Transverse colon (tissue), 4 donors: Measurements from ENCODE around the gene RNF115. TPM values are rescaled to one million over a fixed set of nuclear protein-coding genes. Genes with fewer than 3 reads are reported as not detected.
"Not testable (repeated sequence)": the region's sequence is repeated elsewhere in the genome, so short reads cannot be mapped to it uniquely, and the experiment has no call there.

Source experiments
- DNase-seq: peaks from one replicate; pipeline ENCODE4 v3.0.0-alpha.2; 2019
- H3K27ac ChIP-seq, 4 donors: fragments of 200-600 bp; sonication (generic); 2 replicates each; pipeline ENCODE4 v1.5.1; 2016 to 2018; ENCODE audit warnings: inconsistent platforms in 4 of 4
- H3K27me3 ChIP-seq: fragments of 200-600 bp; sonication (generic); 2 replicates; pipeline ENCODE4 v1.5.1; 2017; ENCODE audit warnings: inconsistent platforms
- H3K36me3 ChIP-seq, 4 donors: fragments of 200-600 bp; sonication (generic); 2 replicates each; pipeline ENCODE4 v1.5.1; 2017 to 2019; ENCODE audit warnings: inconsistent platforms in 4 of 4
- H3K4me1 ChIP-seq, 4 donors: fragments of 200-600 bp; sonication (generic); 2 replicates each; pipeline ENCODE4 v1.5.1; 2017 to 2020; ENCODE audit warnings: inconsistent platforms in 4 of 4
- H3K4me3 ChIP-seq, 4 donors: fragments of 200-600 bp; sonication (generic); 1 replicate in 1 of 4; 2 replicates in 3 of 4; pipeline versions ENCODE4 v1.5.1 to v1.6.1; 2017 to 2019; ENCODE audit warnings: inconsistent platforms in 4 of 4
- H3K9me3 ChIP-seq, 2 donors: fragments of 200-600 bp; sonication (generic); 2 replicates each; pipeline ENCODE4 v1.5.1; 2017 to 2019; ENCODE audit warnings: inconsistent platforms in 2 of 2
- CTCF ChIP-seq, 5 experiments: fragments of 200-600 bp in 3 of 5; fragments of 450-650 bp in 2 of 5; sonication (generic) in 3 of 5; IDR thresholded peaks; 1 replicate in 2 of 5; 2 replicates in 3 of 5; pipeline ENCODE4 v1.5.1; 2016 to 2017; ENCODE audit warnings: antibody characterized with exemption in 5 of 5, inconsistent platforms in 3 of 5, mild to moderate bottlenecking in 2 of 5, moderate library complexity in 1 of 5
- EP300 ChIP-seq: sonication (generic); formaldehyde crosslinking; IDR thresholded peaks from one replicate; pipeline ENCODE4 v1.6.1; 2017; ENCODE audit warnings: antibody characterized with exemption, low read depth
- POLR2A ChIP-seq: fragments of 450-650 bp; IDR thresholded peaks from one replicate; pipeline ENCODE4 v1.6.1; 2016; ENCODE audit warnings: antibody characterized with exemption, mild to moderate bottlenecking, moderate library complexity
- POLR2AphosphoS5 ChIP-seq, 3 donors: sonication (generic); formaldehyde crosslinking; IDR thresholded peaks; one replicate each; pipeline ENCODE4 v1.6.1; 2016; ENCODE audit warnings: antibody characterized with exemption in 3 of 3
- WGBS, 2 donors: methylation state at CpG; one replicate each; pipeline ENCODE4 v1.1.5; 2018; ENCODE audit warnings: low coverage in 1 of 2; 5-methylcytosine and 5-hydroxymethylcytosine counted together
- in situ Hi-C, 4 donors: fragments of 200-750 bp; cut with MboI; loops; one replicate each; pipeline versions ENCODE4 v1.15.0 to v1.15.1; 2017; ENCODE audit warnings: low sequenced_read_pairs in 3 of 4, low pct_ligation_motif_present in 1 of 4, low pct_unique_long_range_greater_than_20kb in 1 of 4
- intact Hi-C: fragments of 100-400 bp; cut with DNase I; formaldehyde crosslinking; loops from one replicate; pipeline ENCODE4 v1.15.1; 2023; ENCODE audit warnings: low total_unique reads
- total RNA-seq, 4 donors: library from RNA; depleted of rRNA; stranded (reverse); fragments of >200 nt; gene quantifications; one replicate each; pipeline ENCODE4 v1.1.0, GENCODE V29; 2016

The RNF115 gene
- total RNA-seq, 4 donors from 2014 or later = 6.4 to 21.5 (median 13.3) TPM

GRCh38 chr1:145828367-145829026 is 4.6 kb upstream of the RNF115 start:
- Histone ChIP-seq H3K27ac (no peak overlapping the region), H3K36me3 (peaks cover 0 to 60% (median 28%) of the 10 kb centered on the region in 4 donors), H3K4me1 (peaks cover 7 to 13% (median 12%) of the 10 kb centered on the region in 4 donors), H3K27me3 (no peaks in the 10 kb centered on the region), H3K9me3 (no peaks in the 10 kb centered on the region), H3K4me3 (no peak overlapping the region)
- intact Hi-C loops (no loop called here), in situ Hi-C loops (no loop called here)
- TF ChIP-seq POLR2AphosphoS5 (IDR thresholded peaks at IDR 0.05) = no peak
- TF ChIP-seq EP300 = no peak
- no peak for TF ChIP-seq CTCF (IDR thresholded peaks at IDR 0.05)
- no peak for TF ChIP-seq POLR2A
- no peak for DNase-seq

- no peak overlapping the region for H3K4me3 ChIP-seq
- no peak overlapping the region for H3K27ac ChIP-seq
- H3K4me1 ChIP-seq = peaks cover 7 to 13% (median 12%) of the 10 kb centered on the region in 4 donors
- TF ChIP-seq CTCF (IDR thresholded peaks at IDR 0.05) (no peak), POLR2AphosphoS5 (IDR thresholded peaks at IDR 0.05) (no peak), POLR2A (no peak), EP300 (no peak)
- no peaks in the 10 kb centered on the region for H3K9me3 ChIP-seq
- no peaks in the 10 kb centered on the region for H3K27me3 ChIP-seq
- H3K36me3 ChIP-seq = peaks cover 0 to 54% (median 26%) of the 10 kb centered on the region in 4 donors
- intact Hi-C loops (no loop called here), in situ Hi-C loops (no loop called here)
- no peak for DNase-seq
Observed at GRCh38 chr1:145827966-145828365, 4.1 kb upstream of the RNF115 start.

GRCh38 chr1:145826030-145826429 is 2.1 kb upstream of the RNF115 start:
- Histone ChIP-seq H3K27ac (no peak overlapping the region), H3K4me1 (peaks cover 7 to 13% (median 12%) of the 10 kb centered on the region in 4 donors), H3K27me3 (no peaks in the 10 kb centered on the region), H3K9me3 (no peaks in the 10 kb centered on the region), H3K36me3 (peaks cover 0 to 42% (median 18%) of the 10 kb centered on the region in 4 donors), H3K4me3 (no peak overlapping the region)
- 83 to 93% methylated on average over 2 of the region's 2 CpGs for WGBS, 2 donors
- no peak for DNase-seq
- TF ChIP-seq EP300 = no peak
- TF ChIP-seq POLR2A = no peak
- no peak for TF ChIP-seq POLR2AphosphoS5 (IDR thresholded peaks at IDR 0.05)
- TF ChIP-seq CTCF (IDR thresholded peaks at IDR 0.05) = no peak
- in situ Hi-C loops (no loop called here), intact Hi-C loops (no loop called here)

GRCh38 chr1:145824499-145824842 is 576 bp upstream of the RNF115 start:
- Histone ChIP-seq H3K4me3 (peak overlapping the region; percentile 53 to 97 (median 73)), H3K4me1 (peaks cover 7 to 13% (median 12%) of the 10 kb centered on the region in 4 donors), H3K27ac (peak overlapping the region; percentile 89 to 95 (median 92)), H3K36me3 (peaks cover 0 to 30% (median 11%) of the 10 kb centered on the region in 4 donors), H3K27me3 (no peaks in the 10 kb centered on the region), H3K9me3 (no peaks in the 10 kb centered on the region)
- in situ Hi-C loops = no loop called here
- intact Hi-C loops = no loop called here
- TF ChIP-seq POLR2AphosphoS5 (IDR thresholded peaks at IDR 0.05) (no peak), CTCF (IDR thresholded peaks at IDR 0.05) (no peak), POLR2A (no peak), EP300 (no peak)
- DNase-seq = no peak
- 0% methylated on average over 7 of the region's 7 CpGs for WGBS, 2 donors

- DNase-seq, H3K9me3 ChIP-seq, in situ Hi-C loops, H3K27me3 ChIP-seq, intact Hi-C loops, H3K4me3 ChIP-seq: not testable (repeated sequence)
- peak overlapping the region in 1 of 4 donors; percentile 51 for H3K27ac ChIP-seq
- peaks cover 7 to 13% (median 12%) of the 10 kb centered on the region in 4 donors for H3K4me1 ChIP-seq
- no CpG with 5 or more reads among the region's 16 CpGs for WGBS, 2 donors
- peaks cover 0 to 14% (median 7%) of the 10 kb centered on the region in 4 donors for H3K36me3 ChIP-seq
Observed at GRCh38 chr1:145822779-145823331, 1.0 kb downstream of the RNF115 start.

- WGBS, 2 donors = 82% methylated on average over 2 of the region's 6 CpGs; no CpG with 5 or more reads in 1 of the 2 donors
- DNase-seq, H3K36me3 ChIP-seq, intact Hi-C loops, in situ Hi-C loops, H3K4me1 ChIP-seq, H3K9me3 ChIP-seq, H3K27ac ChIP-seq, H3K4me3 ChIP-seq, H3K27me3 ChIP-seq: not testable (repeated sequence)
Observed at GRCh38 chr1:145818095-145818494, 5.8 kb downstream of the RNF115 start.
